SH-SY5Y (cell line): ENCODE measurements around the gene PRRT2.

Source experiments
- GATA2 ChIP-seq: IDR thresholded peaks from 2 replicates; pipeline ENCODE4 v1.6.1; 2011; ENCODE audit warnings: mild to moderate bottlenecking, low read depth, low read length
- GATA3 ChIP-seq: IDR thresholded peaks from 2 replicates; pipeline ENCODE4 v1.6.1; 2011; ENCODE audit warnings: low read depth, mild to moderate bottlenecking, low read length, moderate library complexity

PRRT2 gene

DNA sequence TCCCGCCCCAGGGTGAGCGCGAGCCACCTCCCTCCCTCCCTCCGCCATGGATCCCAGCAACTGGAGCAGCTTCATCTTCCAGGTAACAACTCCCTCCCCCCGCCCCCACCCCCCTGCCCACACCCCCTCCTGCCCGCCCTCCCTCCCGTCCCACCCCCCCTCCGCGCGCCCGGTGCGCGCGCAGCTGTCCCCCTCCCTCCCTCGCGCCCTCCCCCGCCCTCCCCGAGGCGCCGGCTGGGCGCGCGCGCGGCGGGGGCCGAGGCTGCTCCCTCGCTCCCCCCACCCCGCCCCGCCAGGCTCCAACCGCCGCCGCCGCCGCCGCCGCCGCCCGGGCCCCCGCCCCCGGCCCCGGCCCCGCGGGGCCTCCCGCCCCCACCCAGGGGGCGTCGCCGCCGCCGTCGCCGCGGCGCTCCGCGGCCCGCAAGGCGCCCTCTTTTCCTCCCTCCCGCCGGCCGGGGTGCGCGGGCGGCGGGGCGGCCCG lies 5.9 kb upstream of the PRRT2 start, which contains the start of gene MAZ:
TSS of gene MAZ (plus strand) at position 431 of the 481 bp plus-strand sequence. CDS start 173 bp downstream, outside the sequence.
- TF ChIP-seq GATA3 (no peak), GATA2 (no peak)

GRCh38 chr16:29806641-29807425 lies 5.2 kb upstream of the PRRT2 start:
- TF ChIP-seq GATA2 (no peak), GATA3 (no peak)

- TF ChIP-seq GATA3 (no peak), GATA2 (no peak)
These were observed 4.4 kb upstream of the PRRT2 start for GRCh38 chr16:29807426-29808218.

DNA sequence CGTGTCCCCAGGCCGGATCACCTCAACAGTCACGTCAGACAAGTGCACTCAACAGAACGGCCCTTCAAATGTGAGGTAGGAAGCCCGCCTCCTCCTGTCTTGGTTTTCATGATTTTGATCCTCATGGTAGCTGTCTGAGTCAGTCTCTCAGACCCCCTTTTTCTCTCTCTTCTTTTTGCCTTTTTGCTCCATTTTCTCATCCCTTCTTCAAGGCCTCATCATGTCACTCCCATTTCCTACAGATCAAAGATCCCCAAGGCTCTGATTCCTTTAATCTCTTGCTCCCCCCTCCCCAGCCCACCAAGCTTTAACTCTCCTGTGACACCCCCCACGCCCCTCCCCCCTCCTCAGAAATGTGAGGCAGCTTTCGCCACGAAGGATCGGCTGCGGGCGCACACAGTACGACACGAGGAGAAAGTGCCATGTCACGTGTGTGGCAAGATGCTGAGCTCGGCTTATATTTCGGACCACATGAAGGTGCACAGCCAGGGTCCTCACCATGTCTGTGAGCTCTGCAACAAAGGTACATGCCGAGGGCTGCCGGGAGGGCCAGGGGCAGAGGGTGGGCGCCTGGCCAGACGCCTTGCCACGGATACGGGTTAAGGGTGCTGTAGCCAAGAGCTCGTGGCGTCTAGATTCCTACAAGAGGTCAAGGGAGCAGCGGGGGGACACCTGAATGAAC lies 3.6 kb upstream of the PRRT2 start:
- TF ChIP-seq GATA2 (no peak), GATA3 (no peak)

- no peak for TF ChIP-seq GATA2
These were observed 2.8 kb upstream of the PRRT2 start for GRCh38 chr16:29809031-29809747.

DNA sequence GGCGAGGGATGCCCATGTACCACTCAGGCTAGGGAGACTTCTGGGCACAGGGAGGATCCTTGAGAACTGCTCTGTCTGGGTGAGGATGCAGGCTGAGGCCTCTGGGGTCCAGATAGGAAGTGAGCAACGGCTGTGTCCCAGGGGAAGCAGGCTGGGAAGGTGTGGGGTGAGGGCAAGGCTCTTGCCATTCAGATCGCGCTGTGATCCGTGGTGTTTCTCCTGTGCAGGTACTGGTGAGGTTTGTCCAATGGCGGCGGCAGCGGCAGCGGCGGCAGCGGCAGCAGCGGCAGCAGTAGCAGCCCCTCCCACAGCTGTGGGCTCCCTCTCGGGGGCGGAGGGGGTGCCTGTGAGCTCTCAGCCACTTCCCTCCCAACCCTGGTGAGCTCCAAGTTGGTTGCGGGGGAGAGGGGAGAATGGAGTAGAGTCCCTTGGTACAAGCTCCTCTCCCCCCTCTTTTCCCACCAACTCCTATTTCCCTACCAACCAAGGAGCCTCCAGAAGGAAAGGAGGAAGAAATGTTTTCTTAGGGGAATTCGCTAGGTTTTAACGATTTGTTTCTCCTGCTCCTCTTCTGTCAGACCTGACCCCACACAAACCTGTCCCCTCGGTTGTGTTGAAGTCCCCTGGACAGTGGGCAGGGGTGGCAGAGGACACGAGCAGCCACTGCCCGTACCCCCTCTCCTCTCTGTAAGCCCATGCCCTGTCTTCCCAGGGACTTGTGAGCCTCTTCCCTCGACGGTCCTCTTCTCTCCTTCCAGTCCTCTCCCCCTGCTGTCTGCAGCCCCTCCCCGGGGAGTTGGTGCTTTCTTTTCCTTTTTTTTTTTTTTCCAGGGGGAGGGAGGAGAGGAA lies 1.9 kb upstream of the PRRT2 start:
- no peak for TF ChIP-seq GATA2

DNA sequence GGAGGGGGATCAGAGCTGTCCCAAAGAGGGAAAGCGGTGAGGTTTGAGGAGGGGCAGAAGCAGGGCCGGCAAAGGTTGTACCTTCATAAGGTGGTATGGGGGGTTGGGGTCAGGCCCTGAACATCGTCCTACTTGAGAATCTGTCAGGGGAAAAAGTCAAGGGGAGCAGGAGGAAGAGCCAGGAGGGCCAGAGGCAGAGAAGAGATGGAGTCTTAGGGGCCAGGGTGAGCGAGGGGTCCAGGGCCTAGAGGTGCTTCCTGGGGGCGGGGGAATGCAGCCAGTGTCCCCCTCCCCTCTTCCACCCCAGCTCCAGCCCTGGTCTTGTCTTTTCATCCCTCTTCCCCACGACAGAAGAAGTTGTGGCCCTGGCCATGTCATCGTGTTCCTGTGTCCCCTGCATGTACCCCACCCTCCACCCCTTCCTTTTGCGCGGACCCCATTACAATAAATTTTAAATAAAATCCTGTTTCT lies 1.3 kb upstream of the PRRT2 start:
- TF ChIP-seq GATA2 (no peak), GATA3 (no peak)

DNA sequence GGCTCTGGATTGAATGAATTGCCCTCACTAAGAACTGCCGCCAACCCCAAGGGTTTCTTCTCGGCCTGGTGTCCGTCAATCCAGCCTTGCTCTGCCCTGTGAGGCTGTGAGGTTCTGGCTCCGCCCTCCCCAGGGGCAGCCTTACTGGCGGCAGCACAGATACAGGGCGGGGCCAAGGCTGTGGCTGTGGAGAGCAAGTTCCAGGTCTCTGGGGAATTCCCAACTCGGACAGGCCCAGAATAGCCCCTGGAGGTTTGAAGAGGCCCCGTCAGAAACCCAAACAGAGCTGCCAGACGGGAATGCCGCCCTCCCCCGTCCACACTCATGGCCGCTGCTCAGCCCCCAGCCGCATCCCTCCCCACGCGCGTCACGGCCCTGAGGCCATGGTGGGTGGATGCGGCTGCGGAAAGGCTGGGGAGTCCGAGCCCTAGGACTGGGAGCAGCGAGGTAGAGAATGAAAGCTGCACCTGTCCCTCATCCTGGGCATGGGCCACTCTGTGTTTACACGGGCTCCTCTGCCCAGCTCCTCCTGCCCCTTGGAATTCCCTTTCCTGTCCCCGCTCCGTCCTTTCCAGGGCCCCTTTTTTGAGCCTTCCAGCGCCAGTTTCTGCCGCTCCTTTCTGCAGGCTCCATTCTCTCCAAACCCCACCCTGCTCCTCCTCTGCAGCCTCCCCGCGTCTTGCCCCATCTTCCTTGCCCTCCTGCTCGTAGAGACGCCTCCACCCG lies 660 bp upstream of the PRRT2 start:
- TF ChIP-seq GATA2 = no peak
- TF ChIP-seq GATA3 = no peak

GRCh38 chr16:29812754-29813643 lies 1.0 kb downstream of the PRRT2 start:
- TF ChIP-seq GATA2 (no peak), GATA3 (no peak)

DNA sequence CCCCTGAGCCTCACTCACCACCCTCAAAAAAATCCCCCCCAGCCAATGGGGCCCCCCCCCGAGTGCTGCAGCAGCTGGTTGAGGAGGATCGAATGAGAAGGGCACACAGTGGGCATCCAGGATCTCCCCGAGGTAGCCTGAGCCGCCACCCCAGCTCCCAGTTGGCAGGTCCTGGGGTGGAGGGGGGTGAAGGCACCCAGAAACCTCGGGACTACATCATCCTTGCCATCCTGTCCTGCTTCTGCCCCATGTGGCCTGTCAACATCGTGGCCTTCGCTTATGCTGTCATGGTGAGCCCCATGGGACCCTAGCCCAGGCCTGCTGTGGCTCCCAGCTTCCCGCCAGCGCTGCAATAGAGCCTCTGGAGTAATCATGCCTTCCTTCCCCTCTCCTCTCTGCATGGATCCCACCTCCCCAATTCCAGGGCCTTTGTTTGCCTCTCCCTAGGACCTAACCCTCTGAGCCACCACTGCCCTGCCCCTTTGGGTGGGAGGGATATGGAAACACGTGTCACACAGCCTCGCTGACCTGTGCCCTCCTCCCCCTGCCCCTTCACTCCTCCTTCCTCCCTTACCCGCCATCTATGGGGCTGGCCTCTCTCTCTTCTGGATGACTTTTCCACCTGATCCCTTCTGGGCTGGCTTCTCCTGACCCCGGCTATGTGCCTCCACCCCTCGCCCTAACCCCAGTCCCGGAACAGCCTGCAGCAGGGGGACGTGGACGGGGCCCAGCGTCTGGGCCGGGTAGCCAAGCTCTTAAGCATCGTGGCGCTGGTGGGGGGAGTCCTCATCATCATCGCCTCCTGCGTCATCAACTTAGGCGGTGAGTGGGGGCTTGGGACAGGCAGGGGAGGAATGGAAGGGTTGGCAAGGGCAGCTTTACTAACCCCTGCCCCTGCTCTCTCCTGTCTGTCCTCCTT lies 1.9 kb downstream of the PRRT2 start:
- TF ChIP-seq GATA3 (no peak), GATA2 (no peak)
